ENCODE results near the gene GSE1. TPM values are rescaled to one million over a fixed set of nuclear protein-coding genes. Genes with fewer than 3 reads are reported as not detected.

The GSE1 gene
- total RNA-seq, 1 experiment from 2014 or later, result 124 TPM

GRCh38 chr16:85563515-85564276 lies 49.4 kb upstream of the GSE1 start (continued):
- no peak for TF ChIP-seq HMGXB4 (CRISPR knock-in tag; IDR thresholded peaks at IDR 0.05)
- TF ChIP-seq ZNF232 (CRISPR knock-in tag; IDR thresholded peaks at IDR 0.05), result no peak
- no peak for TF ChIP-seq FOXP4 (CRISPR knock-in tag; IDR thresholded peaks at IDR 0.05)
- no peak for TF ChIP-seq ZSCAN18 (CRISPR knock-in tag; IDR thresholded peaks at IDR 0.05)
- TF ChIP-seq NFATC4 (CRISPR knock-in tag; IDR thresholded peaks at IDR 0.05), result no peak

- ATAC-seq (no peak), DNase-seq (ENCODE audit: low spot score) (no peak)
- Mint-ChIP-seq H3K36me3 (peaks cover 5% of the 10 kb centered on the region), H3K27ac (peak overlapping the region; percentile 73), H3K4me1 (peaks cover 83% of the 10 kb centered on the region), H3K4me3 (no peak overlapping the region), H3K27me3 (ENCODE audit: low read depth) (no peaks in the 10 kb centered on the region), H3K9me3 (peaks cover 5% of the 10 kb centered on the region; the same call in 1 of the 2 replicates)
- TF ChIP-seq ZBTB21 (CRISPR knock-in tag; IDR thresholded peaks at IDR 0.05; ENCODE audit: borderline replicate concordance) (no peak), CTCF (IDR thresholded peaks at IDR 0.05) (peak; percentile 58), NR1H2 (CRISPR knock-in tag; IDR thresholded peaks at IDR 0.05) (no peak), MLX (CRISPR knock-in tag; IDR thresholded peaks at IDR 0.05) (no peak), E2F5 (CRISPR knock-in tag; IDR thresholded peaks at IDR 0.05) (no peak), ZNF138 (CRISPR knock-in tag; conservative IDR thresholded peaks at IDR 0.05) (no peak), ZNF232 (CRISPR knock-in tag; IDR thresholded peaks at IDR 0.05) (no peak), FOXK1 (CRISPR knock-in tag; IDR thresholded peaks at IDR 0.05) (no peak), GABPB1 (CRISPR knock-in tag; IDR thresholded peaks at IDR 0.05) (no peak), USF2 (CRISPR knock-in tag; IDR thresholded peaks at IDR 0.05) (no peak), FOXP1 (CRISPR knock-in tag; IDR thresholded peaks at IDR 0.05; ENCODE audit: borderline replicate concordance) (peak; percentile 30; the same call in 1 of the 2 replicates), ZNF121 (CRISPR knock-in tag; IDR thresholded peaks at IDR 0.05) (peak; percentile 42; the same call in 1 of the 2 replicates), ZNF396 (CRISPR knock-in tag; IDR thresholded peaks at IDR 0.05; ENCODE audit: borderline replicate concordance) (peak; percentile 53; the same call in 1 of the 2 replicates), TEAD1 (CRISPR knock-in tag; IDR thresholded peaks at IDR 0.05) (no peak), ATF6 (CRISPR knock-in tag; IDR thresholded peaks at IDR 0.05) (no peak)
- ChIA-PET CTCF (interaction anchor here (0.6 to 7.9 kb wide), 18 partner anchors 9 to 148 kb away, joined by 3 to 60 read pairs (median 4); no protein-coding TSS in a partner anchor), POLR2A (interaction anchor here (1.2 kb wide), 1 partner anchor 290 kb away, joined by 3 read pairs; no protein-coding TSS in a partner anchor)
Observed at GRCh38 chr16:85564277-85565051, 48.7 kb upstream of the GSE1 start.
